HG03103 (cell line): Measurements from ENCODE around the gene RUNX2.
"Not testable (repeated sequence)": the region's sequence is repeated elsewhere in the genome, so short reads cannot be mapped to it uniquely, and the experiment has no call there.

ENCODE experiments used
- ATAC-seq: cut with Tn5 transposase; IDR thresholded peaks from one replicate; pipeline ENCODE4 v1.9.1; 2021; ENCODE audit warnings: low read depth; ENCODE audit not compliant: unreplicated experiment

The RUNX2 gene

DNA sequence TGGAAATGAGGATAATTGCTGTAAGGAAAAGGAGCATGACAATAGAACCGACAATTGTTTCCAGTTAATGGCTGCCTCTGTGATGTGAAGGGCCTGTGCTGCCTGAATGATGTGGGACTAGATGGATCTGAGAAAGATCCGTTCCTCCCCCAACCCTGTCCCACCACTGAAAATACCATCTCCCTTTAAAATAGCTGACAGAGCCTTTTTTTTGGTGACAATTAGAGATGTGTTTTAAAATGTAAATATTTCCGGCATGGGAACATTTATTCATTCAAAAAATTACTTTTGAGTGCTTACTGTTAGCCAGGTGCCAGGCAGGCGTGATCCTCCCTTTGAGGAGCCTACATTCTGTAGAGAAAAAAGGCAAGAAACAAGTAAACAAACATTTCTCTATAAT lies 122.0 kb downstream of the RUNX2 start:
- ATAC-seq = no peak

DNA sequence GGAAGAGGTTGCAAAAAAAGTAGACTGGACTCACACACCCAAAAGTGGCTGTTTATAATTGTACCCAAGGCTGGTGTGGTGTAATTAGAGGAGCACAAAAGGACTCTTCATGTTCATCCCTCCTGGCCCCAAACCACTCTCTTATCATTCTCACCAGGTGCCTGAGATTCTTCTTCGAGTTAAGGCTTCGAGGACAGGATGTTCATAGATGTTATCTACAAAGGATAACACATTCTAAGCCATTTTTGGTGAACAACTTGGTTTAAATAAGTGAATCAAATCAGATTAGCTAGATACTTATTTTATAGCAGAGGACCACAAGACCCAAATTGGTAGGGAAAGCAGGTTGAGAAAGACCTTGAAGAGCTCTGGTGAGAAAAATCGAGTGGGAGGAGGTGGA lies 122.7 kb downstream of the RUNX2 start:
- ATAC-seq = no peak

DNA sequence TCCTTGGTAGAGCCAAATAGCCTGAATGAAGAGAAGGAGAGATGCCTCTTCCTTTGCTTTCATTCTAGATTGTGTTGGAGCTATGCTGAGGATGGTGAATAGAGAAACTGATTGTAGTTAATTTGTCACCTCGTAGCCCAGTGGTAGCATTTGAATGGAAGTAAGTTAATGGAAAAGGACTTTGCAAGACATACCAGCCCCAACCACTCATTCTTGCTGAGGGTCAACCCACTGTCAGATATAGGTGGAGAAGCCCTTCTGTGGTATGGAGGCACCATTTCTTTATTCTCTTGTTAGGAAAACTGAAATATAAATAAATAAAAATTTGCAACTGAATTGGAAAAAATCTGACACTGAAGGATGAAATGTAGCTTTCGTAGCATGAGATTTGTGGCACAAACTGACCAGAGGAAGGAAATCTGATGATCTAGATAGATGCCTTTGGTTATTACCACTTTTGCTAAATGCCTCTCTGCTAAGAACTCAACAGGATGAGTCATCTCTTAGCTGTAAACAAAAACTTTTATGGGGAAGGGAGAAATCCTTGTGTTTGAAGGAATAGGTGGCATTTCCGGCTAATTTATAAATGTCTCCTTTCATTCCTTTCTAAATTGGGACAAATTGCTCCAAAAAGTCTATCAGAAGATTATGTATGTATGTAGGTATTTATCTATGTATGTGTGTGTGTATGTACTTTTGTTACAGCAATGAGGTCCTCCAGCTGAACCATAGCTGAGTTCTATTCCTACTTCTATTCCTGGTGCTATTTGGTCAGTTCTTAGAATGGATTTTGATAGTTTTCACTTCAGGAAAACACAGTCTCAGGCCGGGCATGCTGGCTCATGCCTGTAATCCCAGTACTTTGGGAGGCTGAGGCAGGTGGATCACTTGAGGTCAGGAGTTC lies 126.1 kb downstream of the RUNX2 start:
- no peak for ATAC-seq

DNA sequence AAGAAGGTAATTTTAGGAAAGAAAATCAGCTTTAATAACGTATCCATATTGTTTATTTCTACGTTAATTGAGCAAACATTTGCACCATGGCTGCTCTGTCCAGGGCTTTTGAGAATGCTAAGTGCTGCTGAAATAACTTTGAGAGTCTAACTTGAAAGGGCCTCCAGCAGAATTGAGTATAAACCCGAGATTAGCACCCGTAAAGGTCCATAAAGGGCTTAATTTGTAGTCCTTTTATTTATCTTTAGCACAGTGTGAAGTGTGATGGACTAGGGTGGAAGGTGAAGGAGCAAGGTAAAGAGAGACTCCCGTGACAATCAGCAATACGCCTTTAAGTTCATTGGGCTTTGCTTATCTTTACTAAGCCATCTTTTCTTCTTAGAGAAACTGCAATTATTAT lies 127.3 kb downstream of the RUNX2 start:
- no peak for ATAC-seq

DNA sequence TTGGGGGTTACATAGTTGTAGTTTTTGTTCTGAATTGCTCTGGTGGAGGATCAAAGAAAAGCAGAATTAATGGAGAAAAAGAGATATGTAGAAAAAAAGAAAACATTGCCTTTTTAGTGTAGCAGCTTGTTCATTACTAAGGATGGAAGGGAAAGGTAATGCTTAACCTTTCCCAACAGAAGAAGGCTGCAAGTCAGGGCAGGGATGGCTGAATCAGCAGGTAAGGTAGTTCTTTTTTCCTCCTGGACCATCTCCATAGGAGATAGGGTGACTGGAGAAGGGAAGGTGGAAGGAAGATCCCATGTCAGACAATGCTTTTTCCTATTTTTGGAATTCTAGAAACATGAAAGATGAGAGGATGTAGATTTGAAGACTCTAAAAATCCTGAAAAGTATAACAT lies 129.0 kb downstream of the RUNX2 start:
- ATAC-seq = no peak

DNA sequence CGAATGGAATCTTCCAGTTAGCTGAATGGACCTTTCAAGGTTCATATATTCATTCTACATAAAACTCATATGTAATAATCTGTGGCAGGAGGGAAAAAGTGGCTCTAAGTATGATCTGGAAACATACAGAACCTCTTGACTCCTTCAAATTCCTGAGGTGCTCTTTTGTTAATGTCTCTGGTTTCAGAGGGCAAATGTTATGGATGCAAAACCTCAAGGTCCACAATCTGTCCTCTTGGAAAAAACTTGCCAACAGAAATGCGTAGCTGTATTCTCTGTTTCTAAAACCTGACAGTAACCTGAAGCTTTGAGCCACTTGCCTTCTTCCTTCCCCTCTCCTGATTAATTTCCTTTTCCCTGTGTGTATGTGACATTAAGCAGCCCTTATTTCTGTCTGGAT lies 130.5 kb downstream of the RUNX2 start:
- no peak for ATAC-seq

DNA sequence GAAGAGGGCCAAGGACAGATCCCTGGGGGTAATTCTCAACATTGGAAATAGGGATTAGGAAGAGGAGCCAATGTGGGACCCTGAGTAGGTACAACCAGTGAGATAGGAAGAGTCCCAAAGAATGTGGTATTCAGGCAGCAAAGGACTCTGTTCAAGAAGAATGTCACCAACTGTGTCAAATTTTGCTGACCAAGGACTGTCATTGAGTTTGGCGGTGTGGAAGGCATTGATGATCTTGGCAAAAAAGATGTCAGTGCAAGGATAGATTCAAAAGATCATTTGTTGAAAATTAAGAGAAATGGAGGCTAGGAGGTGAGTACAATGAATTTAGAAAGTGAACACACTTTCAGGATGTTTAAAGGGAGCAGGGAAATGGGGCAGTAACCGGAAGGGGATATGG lies 132.0 kb downstream of the RUNX2 start:
- ATAC-seq = no peak

DNA sequence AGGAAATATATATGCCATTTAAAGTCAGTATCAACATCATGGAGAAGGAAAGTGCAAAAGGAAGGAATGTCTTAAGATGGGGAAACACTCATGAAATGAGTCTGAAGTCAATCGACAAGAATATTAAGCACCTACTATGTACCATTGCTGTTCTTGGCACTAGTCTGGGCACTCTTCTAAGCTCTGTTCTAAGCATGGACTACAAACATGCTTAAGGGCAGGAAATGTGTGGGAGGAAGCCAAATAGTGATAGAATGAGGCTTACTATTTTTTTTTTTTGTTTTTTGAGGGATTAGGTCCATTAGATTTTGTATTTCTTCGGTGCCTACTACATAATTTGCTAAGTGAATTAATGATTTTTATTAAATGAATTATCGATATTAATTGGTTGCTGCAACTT lies 133.4 kb downstream of the RUNX2 start:
- no peak for ATAC-seq

DNA sequence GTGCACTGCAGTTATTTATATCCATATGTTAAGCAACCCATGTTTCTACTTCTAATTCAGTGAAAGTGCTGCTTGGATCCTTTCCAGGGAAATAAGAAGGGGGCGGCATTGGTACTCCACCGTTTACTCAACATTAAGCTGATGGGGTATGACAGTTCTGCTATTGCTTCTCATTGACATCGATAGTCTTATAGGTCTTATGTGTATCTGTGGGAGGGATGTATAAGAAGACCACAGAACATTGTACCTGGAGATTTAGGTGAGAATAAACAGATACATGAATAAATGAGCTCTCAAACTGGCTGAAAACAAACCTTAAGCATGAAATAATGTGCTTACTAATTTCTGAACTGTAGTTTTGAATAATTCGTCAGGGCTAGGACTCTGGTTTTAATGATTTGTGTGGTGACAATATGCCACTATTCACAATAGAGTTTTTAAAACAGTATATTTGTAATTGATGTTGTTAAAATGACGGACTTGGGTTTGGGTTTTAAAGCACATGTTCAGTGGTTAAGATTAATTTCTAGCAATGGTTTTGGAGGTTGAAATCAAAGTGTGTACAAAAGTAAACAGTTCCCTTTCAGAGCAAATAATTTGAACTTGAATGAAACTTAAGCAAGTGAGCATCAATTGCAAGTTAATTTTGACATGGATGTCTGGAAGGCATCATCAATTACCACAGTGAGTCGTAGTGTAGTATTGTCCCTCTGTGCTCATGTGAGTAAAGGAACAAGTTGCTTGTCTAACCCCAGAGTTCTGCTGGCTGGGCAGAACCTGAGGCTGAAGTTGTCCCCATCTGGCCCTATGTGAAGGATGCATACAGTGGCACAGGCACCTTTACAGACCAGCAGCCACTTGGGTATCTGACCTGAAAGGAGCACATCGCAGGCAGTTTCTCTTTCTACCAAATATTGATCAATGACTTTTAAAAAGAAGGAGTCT lies 134.3 kb downstream of the RUNX2 start:
- no peak for ATAC-seq

DNA sequence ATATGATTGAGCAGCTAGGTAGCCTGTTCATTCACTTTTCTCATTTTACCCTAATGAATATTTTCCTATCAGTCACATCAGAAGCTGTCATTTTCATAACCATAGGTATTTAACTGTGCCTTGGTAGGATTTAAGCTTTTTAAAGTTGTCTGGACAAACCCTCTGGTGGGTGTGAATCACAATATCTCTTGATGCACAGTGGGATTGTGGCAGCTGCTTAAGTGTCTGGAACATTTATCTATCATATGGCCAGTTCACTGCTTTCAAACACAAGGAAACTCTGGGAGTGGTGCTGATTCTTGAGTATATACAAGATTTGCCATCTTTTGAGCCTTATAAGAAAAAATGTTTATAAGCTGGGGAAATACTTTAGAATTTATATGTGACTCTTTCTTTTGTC lies 136.6 kb downstream of the RUNX2 start:
- ATAC-seq = no peak

DNA sequence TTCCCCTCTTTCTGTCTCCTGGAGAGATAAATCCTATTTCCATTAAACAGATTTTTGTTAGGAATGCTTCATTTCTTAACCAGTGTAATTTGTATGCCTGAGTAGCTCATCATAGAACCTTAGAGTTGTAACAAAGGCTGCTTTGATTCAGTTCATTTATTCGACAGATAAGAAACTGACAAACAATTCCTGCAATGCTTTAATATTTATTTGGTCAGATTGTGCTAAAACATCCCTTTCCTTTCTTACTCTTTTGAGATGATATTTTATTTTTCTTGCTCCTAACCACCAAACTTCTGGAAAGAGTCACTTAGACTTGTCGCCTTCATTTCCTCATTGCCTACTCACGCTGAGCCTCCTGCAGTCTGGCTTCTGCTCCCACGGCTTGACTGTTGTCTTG lies 138.6 kb downstream of the RUNX2 start:
- no peak for ATAC-seq

DNA sequence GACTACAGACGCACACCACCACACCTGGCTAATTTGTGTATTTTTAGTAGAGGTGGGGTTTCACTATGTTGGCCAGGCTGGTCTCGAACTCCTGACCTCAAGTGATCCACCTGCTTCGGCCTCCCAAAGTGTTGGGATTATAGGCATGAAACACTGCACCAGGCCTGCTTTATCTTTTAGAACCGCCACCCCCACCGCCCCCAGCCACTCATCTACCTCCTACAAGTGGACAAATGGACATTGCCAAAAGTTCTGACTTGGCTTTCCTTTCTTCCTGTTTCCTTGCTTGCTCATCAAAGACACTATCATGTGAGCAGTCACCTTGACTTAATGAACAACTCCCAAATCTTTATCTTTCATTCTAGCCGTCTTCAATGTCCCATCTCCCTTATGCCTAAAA lies 139.3 kb downstream of the RUNX2 start:
- ATAC-seq = not testable (repeated sequence)

DNA sequence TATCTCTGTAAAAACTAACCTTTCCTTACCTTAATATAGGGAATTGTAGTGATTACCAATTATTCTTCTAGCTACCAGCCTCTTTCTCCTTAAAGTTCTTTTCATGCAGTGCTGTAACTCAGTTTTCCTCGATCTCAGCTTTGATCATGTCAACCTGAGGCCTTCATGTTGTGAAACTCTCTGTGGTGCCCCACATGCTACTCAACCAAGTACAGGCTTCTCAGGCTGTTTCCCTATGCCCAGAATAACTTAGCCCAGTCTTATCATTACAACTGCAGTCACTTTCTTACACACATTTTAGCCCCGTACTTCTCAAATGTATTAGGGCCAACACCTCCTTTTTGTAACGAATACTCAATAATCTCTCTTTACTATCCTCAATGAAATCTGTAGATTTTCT lies 139.7 kb downstream of the RUNX2 start:
- ATAC-seq = no peak

DNA sequence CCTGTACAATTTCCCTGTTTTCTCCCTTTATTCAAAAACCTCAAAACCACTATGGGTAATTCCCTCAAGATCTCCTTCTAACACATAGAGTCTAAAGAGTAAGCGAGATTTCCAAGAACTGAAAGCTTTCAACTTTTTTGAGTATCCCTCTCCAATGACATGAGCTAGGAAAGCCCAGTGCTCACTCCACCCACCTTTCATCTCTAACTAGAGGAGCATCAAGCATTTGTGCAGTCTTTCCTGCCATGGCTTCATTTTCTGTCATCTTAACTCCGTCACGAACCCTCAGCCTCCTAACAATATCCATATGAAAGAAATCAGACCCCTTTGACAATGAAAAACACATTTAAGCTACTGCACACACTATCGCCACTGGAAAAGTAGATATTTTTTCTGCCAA lies 141.5 kb downstream of the RUNX2 start:
- no peak for ATAC-seq

DNA sequence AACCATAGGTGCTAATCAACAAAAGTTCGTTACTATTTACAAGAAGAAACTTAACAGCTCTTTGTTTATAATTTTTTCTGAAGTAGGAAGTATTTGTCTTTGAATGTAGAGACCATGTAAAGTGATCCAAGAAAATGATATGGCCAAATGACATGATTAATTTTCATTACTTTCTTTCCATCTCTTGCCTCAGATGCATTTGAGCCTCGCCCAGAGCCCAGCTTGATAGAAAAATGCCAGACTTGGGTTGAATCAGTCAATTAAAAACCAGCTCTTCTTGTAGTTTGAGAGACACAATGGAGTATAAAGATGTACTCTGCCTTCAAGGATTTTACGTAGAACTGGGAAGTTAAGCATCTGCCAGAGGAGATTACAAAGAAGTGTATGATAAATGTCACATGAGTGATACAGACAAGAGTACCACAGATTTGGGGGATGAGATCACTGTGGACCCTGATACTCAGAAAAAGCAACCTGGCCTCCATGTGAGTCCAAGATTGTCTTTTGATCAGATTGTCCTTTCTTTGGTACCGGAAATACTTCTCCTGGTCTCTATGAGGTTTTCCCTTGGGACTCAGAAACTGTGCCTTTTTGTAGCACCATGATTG lies 142.1 kb downstream of the RUNX2 start:
- ATAC-seq = no peak

DNA sequence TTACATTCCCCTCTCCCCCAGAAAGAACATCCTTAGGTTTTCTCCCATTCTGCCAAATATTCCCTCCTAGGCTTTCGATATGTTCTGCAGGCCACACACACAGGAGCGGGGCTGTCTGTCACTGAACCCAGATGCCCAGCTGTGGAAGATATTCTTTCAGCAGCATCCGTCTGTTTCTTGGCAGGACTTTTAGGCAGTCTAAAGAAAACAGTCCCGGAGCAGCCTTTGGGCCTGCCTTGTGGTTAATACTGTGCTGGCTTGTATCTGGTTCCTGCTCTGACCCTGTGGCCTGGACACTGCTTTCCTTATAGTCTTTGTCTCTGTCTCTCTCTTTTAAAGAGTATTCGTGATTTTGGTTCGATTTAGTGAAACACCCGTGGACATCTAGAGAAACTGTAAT lies 144.3 kb downstream of the RUNX2 start:
- ATAC-seq = no peak

DNA sequence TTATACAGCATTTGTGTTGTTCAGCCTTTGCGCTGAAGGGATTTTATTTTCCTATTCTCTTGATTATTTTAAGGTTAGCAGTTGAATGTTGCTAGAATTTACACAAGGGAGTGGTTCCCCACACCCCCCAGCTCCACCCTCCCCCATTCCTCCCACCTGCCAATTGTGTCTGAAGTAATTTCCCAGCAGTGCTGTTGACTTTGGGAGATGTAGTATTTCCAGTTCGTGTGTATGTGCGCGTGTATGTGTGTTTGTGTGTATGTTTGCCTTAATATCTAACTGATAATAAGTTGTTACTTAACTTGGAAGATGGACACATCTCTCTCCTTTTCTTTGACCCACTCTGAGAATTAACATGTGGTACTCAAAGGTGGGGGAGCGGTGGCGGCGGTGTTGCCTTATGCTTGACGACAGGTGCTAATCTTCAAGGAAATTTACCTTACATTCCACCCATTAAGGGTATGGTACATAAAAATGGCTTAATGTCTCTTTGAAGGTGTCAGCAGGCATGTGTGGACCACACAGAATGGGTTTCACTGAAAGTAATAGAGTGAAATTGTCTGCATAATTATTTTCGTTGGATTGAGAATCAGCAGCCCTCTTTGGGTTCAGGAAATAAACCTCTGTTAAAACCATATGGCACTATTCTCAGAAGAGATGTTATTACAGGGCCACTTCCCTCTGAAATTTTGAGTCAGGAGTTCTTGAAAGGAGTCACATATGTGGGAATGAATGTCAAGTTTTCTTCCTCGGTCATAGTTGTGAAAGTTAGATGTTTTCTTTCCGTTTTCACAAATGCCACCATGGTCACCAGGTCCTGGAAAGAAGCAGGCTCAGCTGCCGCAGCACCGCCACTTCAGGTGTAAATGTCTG lies 145.2 kb downstream of the RUNX2 start:
- no peak for ATAC-seq

DNA sequence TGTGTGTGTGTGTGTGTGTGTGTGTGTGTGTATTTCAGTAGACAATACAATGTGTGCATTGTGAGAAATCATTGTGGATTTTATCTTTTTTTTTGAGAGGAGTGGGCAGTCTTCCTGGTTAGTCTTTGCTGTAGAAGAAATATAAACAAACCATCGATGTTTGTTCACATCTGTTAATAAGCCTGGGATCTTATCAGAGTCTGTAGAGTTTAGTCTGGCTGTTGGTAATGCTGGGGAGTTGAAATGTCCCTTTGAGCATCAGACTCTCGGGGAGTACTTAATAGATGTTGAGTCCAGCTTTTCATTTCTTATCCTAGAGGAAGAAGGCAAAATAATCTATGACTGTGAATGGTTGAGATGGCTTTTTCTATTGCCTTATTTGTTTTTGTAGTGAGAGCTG lies 146.2 kb downstream of the RUNX2 start:
- ATAC-seq = no peak

DNA sequence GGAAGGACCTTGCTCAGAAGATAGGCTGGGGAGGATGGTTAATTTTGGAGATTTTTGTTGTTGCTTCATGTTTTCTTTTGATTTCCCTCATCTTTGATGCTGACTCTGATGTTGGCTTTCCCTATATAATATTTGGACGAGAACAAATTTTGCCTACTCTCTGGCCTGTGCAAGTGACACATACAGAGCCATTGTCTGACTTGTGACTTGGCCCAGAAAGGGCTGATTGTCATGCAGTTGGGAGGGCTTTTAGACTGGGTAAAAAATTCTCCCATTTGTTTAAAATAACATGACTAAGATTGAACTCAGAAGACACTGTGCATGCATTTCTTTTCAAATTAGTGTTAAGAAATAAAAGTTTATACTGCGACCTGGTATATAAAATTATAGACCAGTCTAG lies 148.2 kb downstream of the RUNX2 start:
- no peak for ATAC-seq

DNA sequence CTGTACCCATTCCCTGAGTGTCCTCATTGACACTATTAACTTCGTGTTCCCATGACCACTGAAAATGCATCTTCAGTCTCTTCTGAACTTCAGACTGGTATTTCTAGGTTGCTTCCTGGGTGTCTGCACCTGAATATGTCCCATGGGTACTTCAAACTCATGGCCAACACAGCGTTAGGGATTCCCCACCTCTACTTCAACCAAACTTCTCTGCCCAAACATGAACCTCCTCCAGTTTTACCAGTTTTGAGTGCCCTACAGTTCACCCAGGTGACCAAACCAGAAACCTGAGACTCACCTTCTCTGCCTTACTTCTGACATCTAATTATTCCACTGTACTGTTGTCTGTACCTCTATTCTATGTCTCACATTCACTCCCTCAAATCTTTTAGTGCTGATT lies 149.1 kb downstream of the RUNX2 start:
- no peak for ATAC-seq
